MV-4-11 (cell line): Measurements from ENCODE around the gene DPY19L3.
"Not testable (repeated sequence)": the region's sequence is repeated elsewhere in the genome, so short reads cannot be mapped to it uniquely, and the experiment has no call there.

Source experiments
- DNase-seq: peaks from one replicate; lab custom pipeline; 2025; lab: John Stamatoyannopoulos, UW

DPY19L3 gene

DNA sequence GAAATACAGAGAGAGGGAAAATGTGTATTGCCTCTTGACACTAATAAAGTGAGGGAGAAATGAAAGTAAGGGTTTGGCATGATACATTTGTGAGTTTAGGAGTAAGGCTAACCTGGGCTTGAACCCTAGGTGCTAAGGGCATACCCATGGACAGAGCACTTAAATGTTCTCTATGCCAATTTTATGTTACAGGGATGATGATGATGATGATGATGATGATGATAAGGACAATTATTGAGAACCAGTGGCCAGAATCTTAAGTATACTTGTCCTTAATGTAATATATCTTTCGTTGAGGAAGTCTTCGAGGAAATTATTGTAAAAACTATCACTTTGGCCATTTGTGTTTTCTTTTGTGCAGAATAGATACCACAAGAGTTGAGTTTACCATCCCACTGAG lies 33.2 kb downstream of the DPY19L3 start:
- no peak for DNase-seq

DNA sequence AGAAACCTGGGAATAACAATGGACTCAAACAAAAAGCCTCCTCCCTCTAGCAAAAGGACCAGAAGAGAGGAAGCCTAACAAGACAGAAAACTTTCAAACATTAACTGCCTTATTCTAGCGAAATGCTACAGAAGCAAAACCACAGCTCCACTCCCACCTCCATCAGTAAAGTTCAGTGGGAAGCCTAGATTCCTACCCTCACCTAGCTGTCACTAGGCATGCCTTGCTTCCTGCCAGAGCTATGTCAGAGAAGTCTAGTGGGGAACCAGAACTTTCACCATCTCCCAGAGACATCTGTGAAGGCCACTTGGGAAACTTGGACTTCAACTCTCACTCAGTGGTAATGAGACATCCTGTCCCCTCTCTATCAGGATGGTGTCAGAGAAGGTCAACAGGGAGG lies 37.1 kb downstream of the DPY19L3 start:
- DNase-seq: no peak

DNA sequence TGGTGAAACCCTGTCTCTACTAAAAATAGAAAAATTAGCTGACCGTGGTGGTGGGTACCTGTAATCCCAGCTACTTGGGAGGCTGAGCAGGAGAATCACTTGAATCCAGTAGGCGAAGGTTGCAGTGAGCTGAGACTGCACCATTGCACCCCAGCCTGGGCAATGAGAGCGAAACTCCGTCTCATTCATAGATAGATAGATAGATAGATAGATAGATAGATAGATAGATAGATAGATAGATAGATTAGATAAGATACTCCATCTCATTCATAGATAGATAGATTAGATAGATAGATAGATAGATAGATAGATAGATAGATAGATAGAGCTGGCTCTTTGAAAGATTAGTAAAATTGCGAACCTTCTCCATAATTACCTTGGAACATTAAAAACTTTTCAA lies 42.0 kb downstream of the DPY19L3 start:
- DNase-seq: not testable (repeated sequence)

DNA sequence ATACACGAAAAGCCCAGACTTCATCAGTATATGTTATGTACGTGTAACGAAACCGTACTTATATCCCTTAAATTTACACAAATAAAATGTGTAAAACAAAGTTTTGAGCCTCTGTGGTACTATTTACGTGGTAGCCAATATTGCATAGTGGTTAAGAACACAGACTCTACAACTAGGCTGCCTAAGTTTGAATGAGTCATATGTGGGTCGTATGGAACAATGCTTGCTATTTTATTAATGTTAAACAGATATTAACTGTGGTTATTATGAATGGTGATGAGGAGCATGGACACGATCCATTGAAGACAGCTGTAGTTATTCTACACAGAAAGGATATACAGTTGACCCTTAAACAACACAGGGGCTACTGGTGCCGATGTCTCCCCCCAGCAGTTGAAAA lies 42.5 kb downstream of the DPY19L3 start:
- DNase-seq: no peak

DNA sequence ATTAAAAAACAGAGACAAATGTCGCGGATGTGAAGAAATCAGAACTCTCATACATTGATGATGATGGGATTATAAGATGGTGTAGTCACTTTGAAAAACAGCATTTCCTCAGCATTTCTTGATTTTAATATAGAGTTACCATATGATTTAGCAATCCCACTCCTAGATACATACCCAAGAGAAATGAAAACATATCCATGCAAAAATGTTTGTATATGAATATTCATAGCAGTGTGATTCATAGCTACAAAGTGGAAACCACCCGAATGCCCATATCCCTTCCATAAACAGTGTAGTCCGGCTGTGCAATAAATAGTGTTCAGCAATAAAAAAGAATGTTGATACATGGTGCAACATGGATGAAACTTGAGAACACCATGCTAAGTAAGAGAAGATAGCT lies 44.6 kb downstream of the DPY19L3 start:
- no peak for DNase-seq

DNA sequence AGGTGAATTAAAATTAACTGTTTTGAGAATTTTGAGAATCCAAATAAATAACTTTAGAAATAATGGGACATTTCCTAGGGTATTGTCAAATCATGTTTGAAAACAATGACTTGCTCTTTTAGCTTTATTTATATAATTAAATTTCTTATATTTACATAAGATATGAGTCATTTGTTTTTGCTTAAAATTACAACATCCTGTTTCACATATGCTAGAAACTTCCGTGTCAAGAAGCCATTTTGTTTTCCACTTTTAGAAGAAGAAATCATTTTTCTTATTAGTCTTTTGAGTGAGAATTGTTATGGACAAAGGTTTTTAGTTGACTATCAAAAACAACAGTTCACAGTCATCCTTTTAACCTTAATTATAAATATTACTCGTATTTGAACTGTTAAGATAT lies 48.2 kb downstream of the DPY19L3 start:
- DNase-seq: no peak

DNA sequence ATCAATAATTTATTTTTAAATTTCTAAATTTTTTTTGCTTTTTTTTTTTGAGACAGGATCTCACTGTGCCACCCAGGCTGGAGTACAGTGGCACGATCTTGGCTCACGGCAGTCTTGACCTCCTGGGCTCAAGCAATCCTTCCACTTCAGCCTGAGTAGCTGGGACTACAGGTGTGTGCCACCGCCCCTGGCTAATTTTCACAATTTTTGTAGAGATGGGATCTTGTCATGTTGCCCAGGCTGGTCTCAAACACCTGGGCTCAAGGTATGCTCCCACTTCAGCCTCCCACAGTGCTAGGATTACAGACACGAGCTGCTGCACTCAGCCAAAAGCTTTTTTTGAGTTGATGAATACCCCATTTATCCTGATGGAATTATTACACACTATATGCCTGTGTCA lies 50.8 kb downstream of the DPY19L3 start:
- no peak for DNase-seq

DNA sequence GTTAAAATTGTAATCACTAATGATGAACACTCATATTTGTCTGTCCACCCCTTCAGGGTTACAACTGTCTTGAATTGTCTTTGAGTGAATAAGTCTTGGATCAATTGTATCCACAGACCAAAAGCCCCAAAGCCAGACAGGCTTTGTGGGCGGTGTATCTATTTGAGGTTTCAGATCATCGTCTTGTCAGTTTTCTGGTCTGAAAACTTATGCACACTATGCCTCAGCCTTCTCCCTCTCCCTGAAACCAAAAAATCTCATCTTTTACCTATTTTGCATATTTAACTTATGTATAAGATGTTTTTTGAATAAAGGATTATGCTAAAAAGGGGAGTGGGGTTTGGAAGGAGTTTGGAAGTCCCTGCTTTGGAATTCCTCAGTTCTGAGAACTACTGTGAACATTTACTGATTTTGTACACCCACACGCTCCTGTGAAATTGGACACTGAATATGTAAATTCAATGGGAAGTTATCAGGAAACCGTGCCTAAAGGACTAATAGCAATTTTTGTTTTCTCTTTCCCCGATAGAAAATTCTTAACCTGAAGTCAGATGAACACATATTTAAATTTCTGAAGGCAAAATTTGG lies 52.1 kb downstream of the DPY19L3 start:
- no peak for DNase-seq

DNA sequence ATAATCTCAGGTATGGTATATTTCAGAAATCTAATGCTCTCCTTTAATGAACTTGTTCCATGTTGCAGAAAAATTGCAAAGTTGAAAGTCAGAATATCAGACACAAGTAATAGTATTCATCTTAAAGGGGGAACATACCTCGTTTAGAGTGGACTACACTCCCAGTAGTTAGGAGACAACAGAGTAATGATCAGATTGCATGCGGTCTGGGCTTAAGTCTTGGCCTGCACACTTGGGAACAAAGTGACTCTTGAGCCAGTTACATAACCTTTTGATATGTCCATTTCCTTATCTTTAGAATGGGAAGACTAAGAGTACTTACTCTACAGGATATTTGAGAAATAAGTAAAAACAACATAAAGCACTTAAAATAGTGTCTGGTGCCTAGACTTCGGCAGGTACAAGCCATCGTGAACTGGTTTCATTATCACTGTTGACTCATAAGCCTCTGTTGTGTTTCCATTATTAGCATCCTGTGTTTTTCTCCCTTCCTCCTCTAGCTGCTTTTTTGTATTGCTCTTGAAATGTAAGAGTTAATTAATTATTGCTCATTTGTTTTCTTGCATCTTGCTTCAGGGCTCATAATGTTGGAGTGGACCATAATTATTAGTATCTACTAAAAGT lies 53.0 kb downstream of the DPY19L3 start:
- DNase-seq: no peak

DNA sequence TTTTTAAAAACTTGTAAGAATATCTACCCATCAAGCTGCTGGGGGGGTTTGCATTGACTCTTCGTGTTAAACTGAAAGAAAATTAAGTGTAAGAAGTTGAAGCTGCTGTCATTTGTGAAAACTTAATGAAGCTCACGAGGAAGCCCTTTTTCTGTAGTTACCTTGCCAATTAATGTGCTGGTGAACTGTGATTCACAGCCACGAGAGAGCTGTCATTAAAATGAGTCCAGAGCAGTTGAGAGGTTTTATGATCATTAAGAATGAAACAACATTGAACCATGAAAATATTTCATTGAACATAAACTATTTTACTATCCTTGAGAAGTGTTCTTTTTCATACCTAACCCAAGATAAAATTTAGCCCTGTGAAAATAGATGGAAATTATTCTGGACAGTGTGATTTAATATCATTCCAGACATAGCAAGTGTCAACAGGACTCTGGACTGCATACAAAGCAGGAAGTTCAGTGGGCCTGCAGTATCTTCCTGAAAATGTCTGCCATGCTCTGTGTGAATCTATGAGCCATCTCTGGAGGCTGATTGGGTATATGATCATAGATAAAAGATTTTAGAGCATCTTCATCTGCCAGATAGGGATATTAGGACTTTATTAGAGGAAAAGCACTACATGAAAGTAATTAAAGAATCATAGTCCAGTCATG lies 53.8 kb downstream of the DPY19L3 start:
- DNase-seq: no peak

DNA sequence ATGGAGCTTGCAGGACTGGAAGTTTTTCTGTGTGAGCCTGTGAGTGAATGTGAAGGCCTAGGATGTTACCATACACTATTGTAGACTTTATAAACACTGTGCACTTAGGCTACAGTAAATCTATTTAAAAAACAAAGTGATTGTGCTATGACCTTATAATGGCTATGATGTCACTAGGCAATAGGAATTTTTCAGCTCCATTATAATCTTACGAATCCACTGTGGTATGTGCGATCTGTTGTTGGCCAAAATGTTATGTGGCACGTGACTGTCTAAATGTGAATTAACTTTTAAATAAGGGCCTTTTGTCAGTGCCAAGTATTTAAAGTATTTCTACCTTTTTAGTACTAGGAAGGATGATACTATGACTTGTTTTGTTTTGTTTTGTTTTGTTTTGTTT lies 54.9 kb downstream of the DPY19L3 start:
- no peak for DNase-seq

DNA sequence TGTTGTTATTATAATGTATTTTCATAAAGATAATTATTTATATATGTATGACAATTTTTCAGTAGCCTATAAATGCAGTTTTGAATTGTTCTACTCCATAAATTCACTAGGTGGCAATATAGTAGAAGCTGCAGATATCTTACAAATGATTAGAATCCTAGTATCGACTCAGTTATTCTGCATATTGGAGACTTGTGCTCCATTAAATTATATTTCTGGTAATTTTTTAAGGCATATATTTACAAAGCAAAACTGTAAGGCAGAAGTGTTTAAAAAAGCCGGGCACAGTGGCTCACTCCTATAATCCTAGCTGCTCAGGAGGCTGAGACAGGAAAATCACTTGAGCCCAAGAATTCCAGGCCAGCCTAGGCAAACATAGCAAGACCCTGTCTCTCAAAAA lies 58.7 kb downstream of the DPY19L3 start:
- peak; percentile 34 for DNase-seq

DNA sequence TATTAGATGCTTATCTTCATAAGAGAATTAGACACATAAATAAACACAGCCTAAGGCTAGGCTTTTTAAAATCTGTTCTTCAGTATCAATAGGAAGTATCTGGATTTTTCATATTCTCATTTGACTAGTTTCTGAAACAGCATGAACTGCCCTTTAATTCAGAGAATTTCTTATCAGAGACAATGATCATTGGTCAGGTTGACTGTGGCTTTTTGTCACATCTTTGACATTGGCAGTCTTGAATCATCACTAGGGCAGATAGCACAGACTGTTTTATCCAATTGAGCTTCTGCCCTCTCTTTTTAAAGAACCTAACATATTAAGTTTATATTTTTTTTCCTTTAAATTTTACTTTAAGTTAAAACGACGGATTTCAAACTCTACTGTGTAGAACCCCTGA lies 59.6 kb downstream of the DPY19L3 start:
- no peak for DNase-seq

DNA sequence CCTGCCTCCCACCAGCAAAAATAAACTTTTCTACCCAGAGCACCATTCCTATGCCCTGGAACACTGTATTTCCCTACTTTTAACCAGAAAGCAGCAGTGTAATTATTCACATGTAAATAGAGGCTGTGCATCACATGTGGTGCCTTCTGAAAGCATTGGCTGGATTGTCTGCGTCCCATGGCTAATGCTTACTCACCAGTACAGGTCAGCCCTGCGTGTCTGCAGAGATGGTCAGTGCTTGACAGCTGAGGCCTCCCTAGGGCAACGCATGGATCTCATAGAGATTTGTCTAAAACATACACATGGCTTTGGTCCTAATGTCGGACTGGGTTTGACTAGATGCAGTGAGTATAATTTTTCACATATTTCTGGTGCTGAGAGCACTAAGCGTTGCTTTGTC lies 64.2 kb downstream of the DPY19L3 start:
- DNase-seq: no peak

DNA sequence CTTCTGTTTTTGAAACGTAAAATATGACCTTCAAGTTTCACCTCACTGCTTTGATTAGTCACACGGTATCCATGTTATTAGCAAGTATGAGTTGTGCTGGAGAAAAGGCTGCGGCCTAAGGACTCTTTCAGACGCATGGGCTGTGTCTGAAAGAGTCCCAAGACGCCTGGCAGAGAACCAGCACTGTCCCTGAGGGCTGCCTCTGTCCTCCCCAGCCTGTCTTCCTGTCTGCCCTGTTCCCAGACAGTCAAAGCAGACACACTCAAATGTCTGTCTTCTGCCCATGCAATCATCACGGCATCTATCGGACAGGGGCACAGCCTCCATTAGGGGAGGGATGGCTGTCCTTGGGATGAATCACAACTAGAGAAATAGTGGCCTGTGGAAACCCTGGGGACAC lies 65.5 kb downstream of the DPY19L3 start:
- DNase-seq: no peak

DNA sequence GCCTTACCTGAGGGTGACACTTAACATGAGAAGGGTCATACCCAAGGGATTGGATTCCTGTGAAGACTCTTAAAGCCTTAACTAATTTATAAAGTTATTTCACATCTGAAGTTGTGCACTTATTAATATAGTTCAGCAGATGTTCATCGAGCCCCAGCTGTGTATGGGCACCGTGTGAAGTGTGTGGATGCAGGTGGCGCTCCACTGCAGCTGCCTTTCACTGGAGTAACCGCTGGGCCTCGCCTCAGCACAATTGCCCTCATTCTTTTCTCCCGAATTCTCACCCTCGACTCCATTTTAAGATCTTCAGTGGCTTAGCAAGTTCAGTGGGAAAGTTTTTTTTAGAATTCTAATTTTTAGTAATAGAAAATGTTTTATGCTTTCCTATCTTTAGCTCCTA lies 66.2 kb downstream of the DPY19L3 start:
- DNase-seq: no peak

DNA sequence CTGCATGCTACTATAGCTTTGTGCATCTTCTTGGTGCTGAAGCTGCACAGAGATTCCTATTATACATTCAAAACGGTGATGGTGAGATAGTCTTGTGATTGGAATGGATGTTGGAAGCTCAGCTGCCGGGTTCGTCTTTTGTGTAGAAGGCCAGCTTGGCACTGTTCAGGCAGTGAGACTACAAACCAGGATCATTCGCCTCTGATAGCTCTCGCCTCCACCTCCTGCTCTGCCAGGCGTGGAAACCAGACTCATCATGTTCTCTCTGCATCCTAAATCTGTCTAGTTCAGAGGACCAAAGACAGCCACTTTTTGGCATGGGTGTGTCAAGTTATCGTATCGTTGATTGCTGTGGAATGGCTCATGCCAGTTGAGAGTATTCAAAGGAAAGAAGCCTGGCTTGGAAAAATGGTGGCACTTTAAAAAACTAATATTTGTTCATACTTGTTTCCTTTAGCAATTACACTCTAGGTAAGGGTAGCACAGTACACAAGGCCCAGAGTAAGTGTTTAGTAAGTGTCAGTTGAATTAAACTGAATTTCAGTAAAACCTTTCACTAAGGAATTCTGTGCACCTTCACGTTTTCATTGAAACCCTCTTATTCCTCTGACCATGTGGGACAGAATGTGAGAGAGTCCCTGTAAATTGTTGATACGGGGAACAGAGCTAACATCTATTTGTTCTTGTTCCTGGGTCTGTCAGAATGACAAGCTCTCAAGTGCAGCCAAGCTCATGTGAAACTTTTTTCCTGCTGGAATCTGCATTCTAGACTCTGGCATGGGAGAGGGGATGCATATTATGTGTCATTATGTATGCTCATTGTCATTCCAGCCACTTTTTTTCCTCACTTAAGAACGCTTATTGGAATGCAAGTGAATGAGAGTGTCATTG lies 69.8 kb downstream of the DPY19L3 start:
- no peak for DNase-seq

DNA sequence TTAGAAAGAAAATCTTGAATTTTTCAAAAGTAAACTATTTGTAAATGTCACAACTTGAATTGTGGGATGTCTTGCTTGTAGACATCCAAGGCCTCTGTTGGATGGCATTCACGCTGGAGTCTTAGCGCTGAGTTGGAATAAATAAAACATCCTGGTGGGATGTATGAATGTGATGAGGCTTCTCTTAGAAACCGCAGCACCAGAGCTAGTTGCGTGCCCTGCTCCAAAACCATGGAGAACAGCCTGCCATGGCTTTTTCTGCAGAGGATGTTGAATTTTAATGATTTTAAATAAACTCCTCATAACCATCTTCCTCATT lies 70.4 kb downstream of the DPY19L3 start:
- DNase-seq: no peak

DNA sequence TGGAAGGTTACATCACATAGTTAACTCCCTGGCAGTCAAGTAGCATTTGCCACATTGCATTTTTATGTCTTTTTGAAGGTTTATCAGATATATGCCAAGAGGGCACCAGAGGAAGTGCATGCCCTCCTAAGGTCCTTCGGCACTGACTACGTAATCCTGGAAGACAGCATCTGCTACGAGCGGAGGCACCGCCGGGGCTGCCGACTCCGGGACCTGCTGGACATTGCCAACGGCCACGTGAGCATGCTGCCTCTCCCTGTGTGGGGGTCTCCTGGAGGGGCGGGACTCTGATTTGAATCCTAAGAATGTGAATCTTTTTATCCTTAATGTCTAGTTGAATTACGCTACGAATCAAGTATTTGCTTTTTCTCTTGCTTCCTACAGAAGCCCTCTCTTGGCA lies 74.8 kb downstream of the DPY19L3 start:
- DNase-seq: no peak

DNA sequence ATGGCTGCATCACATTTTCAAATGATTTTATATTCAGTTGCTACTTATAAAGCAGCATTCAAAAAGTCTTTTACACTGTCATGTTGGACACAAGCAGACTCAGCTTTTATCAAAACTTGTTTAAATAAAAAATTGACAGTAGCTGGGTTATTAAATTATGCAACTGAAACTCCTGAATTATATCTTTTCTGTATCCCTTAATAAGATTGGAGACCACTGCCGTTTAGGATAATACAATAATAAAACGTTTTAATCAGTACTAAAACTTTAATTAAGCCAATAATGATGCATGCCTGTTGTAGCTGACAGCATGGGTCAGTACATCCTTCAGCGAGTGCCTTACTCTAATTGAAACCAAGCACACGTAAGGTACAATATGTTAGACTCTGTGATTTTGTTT lies 78.0 kb downstream of the DPY19L3 start:
- no peak for DNase-seq

DNA sequence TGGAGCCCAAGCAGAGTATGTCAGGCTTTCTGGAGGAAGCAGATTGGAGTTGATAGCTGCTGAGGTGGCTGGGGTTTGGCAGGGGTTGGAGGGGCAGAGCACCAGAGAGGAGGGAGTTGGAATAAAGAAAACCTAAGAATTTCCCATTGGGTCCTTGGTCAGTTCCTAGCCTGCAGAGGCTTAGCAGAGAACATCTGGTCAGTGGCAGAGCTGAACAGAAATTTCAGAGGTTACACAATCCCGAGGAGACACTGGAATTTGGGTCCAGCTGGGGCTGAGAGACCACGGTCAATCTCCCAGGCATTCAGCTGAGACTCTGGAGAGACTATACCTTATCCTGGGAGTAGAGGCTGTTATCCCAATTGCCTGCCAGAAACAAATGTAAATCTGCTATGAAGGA lies 84.4 kb downstream of the DPY19L3 start:
- DNase-seq: no peak

DNA sequence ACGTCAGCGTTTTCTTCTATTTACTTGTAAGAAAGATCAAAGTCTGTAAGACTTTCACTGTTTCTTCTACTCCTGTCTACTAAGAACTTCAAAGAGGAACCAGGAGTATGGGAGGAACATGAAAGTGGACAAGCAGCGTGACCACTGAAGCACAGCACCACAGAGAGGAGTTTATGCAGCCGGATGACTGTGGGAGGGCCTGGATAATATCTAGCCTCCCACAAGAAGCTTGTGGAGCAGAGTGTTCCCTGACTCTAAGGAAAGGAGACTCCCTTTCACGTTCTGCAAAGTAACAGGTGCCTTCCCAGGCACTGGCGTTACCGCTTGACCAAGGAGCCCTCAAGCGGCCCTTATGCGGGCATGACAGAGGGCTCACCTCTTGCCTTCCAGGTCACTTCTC lies 91.8 kb downstream of the DPY19L3 start:
- DNase-seq: peak; percentile 66

DNA sequence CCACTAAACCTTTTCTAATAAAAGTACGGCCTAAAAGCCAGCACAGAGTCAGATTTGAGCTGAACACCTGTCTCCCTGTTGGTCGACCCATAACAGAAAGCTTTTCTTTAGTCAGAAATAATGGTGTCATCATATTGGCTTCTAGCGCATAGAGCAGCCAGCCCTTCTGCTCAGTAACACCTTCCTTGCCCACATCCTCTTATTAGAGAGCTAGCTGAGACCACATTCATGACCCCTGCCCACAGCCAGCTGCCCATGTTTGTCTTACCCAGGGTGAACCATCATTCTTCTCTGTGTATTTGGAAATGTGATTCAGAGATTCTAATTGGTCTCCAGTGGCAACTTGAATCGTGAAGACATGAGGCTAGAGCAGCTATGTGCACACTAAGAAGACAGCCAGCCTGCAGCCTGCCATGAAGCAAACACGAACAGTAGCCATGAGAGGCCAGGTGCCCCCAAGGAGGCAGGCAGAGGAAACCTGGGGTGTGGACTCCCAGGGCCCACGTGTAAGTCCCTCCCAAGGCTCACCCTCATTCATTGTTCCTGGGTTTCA lies 93.2 kb downstream of the DPY19L3 start:
- peak; percentile 79 for DNase-seq
